NCI-H1436 (cell line): Measurements from ENCODE around the gene NDUFS8.

Experiments used
- DNase-seq: peaks from one replicate; lab custom pipeline; 2025; lab: John Stamatoyannopoulos, UW

The NDUFS8 gene

GRCh38 chr11:68003846-68004550 is 26.5 kb upstream of the NDUFS8 start, which contains the start of gene UNC93B1:
Gene UNC93B1, minus strand, starts transcription at chr11:68004097. Its CDS starts 54 bp downstream, at chr11:68004043.
- DNase-seq, result peak; percentile 23

- DNase-seq, result no peak
Measured at GRCh38 chr11:68004551-68005335, 25.7 kb upstream of the NDUFS8 start.

GRCh38 chr11:68006606-68007166 is 23.8 kb upstream of the NDUFS8 start:
- no peak for DNase-seq

GRCh38 chr11:68007498-68008380 is 22.7 kb upstream of the NDUFS8 start:
- DNase-seq, result no peak

GRCh38 chr11:68008381-68009337 is 21.8 kb upstream of the NDUFS8 start:
- DNase-seq, result peak; percentile 30

- DNase-seq, result no peak
Measured at GRCh38 chr11:68009391-68010089, 20.9 kb upstream of the NDUFS8 start.

GRCh38 chr11:68010090-68011041 is 20.1 kb upstream of the NDUFS8 start, which contains the start of gene ALDH3B1:
Gene ALDH3B1, plus strand, starts transcription at chr11:68010327. Its CDS starts 4,971 bp downstream, at chr11:68015298.
- no peak for DNase-seq

GRCh38 chr11:68011051-68011943 is 19.2 kb upstream of the NDUFS8 start:
- no peak for DNase-seq

GRCh38 chr11:68012044-68012842 is 18.2 kb upstream of the NDUFS8 start:
- no peak for DNase-seq

GRCh38 chr11:68012843-68013610 is 17.5 kb upstream of the NDUFS8 start:
- DNase-seq, result no peak

- no peak for DNase-seq
Measured at GRCh38 chr11:68013611-68014156, 16.8 kb upstream of the NDUFS8 start.

- DNase-seq, result no peak
Measured at GRCh38 chr11:68014157-68014946, 16.1 kb upstream of the NDUFS8 start.

GRCh38 chr11:68014947-68015447 is 15.5 kb upstream of the NDUFS8 start:
- DNase-seq, result no peak

- DNase-seq, result no peak
Measured at GRCh38 chr11:68015467-68015866, 15.0 kb upstream of the NDUFS8 start.
